Esophagus muscularis mucosa (tissue), 4 donors: ENCODE results near the gene NRIP1. TPM values are rescaled to one million over a fixed set of nuclear protein-coding genes. Genes with fewer than 3 reads are reported as not detected.

Experiments
- DNase-seq: peaks from one replicate; pipeline ENCODE4 v3.0.0-alpha.2; 2017; ENCODE audit errors: extremely low spot score
- H3K27ac ChIP-seq, 4 donors: fragments of 200-600 bp; sonication (generic); replicated peaks in 1 of 4; 1 replicate in 3 of 4; 2 replicates in 1 of 4; pipeline ENCODE4 v1.5.1; 2016 to 2019; ENCODE audit warnings: mild to moderate bottlenecking in 1 of 4
- H3K27me3 ChIP-seq, 4 donors: fragments of 200-600 bp; sonication (generic); one replicate each; pipeline versions ENCODE4 v1.5.1 to v1.6.0; 2016 to 2019
- H3K36me3 ChIP-seq, 4 donors: fragments of 200-600 bp; sonication (generic); one replicate each; pipeline ENCODE4 v1.5.1; 2016 to 2019
- H3K4me1 ChIP-seq, 4 donors: fragments of 200-600 bp; sonication (generic); one replicate each; pipeline ENCODE4 v1.5.1; 2016 to 2019
- H3K4me3 ChIP-seq, 4 donors: fragments of 200-600 bp; sonication (generic); 1 replicate in 2 of 4; 2 replicates in 2 of 4; pipeline ENCODE4 v1.5.1; 2016 to 2019; ENCODE audit warnings: mild to moderate bottlenecking in 4 of 4, moderate library complexity in 1 of 4
- H3K9me3 ChIP-seq, 4 donors: fragments of 200-600 bp; sonication (generic); 1 replicate in 3 of 4; 2 replicates in 1 of 4; pipeline ENCODE4 v1.5.1; 2016 to 2019
- CTCF ChIP-seq, 3 experiments: fragments of 200-600 bp in 2 of 3; fragments of 450-650 bp in 1 of 3; sonication (generic) in 2 of 3; IDR thresholded peaks; one replicate each; pipeline ENCODE4 v1.5.1; 2017 to 2019; ENCODE audit warnings: antibody characterized with exemption in 3 of 3, mild to moderate bottlenecking in 2 of 3, moderate library complexity in 1 of 3
- EP300 ChIP-seq: sonication (generic); formaldehyde crosslinking; IDR thresholded peaks from one replicate; pipeline ENCODE4 v1.6.1; 2017; ENCODE audit warnings: antibody characterized with exemption
- POLR2A ChIP-seq: fragments of 450-650 bp; IDR thresholded peaks from one replicate; pipeline ENCODE4 v1.6.1; 2017; ENCODE audit warnings: antibody characterized with exemption, moderate library complexity, mild to moderate bottlenecking, low read depth
- POLR2AphosphoS5 ChIP-seq, 2 donors: sonication (generic); formaldehyde crosslinking; IDR thresholded peaks; one replicate each; pipeline ENCODE4 v1.6.1; 2017; ENCODE audit warnings: antibody characterized with exemption in 2 of 2
- WGBS: methylation state at CpG from one replicate; pipeline ENCODE4 v1.1.5; 2018; 5-methylcytosine and 5-hydroxymethylcytosine counted together
- intact Hi-C: fragments of 100-400 bp; cut with DNase I; formaldehyde crosslinking; loops from one replicate; pipeline ENCODE4 v1.15.1; 2023
- total RNA-seq, 4 donors: library from RNA; depleted of rRNA; stranded (reverse); fragments of >200 nt; gene quantifications; one replicate each; pipeline versions ENCODE4 v1.1.0 to v1.2.1, GENCODE V29; 2016

Gene NRIP1
- total RNA-seq, 4 donors from 2014 or later, result 21.7 to 33.3 (median 28.5) TPM

GRCh38 chr21:14995226-14995625 is 69.6 kb downstream of the NRIP1 start:
- intact Hi-C loops, result no loop called here
- Histone ChIP-seq H3K27ac (no peak overlapping the region), H3K9me3 (no peaks in the 10 kb centered on the region), H3K4me1 (peaks cover 4 to 29% (median 21%) of the 10 kb centered on the region in 4 donors), H3K36me3 (no peaks in the 10 kb centered on the region), H3K4me3 (no peak overlapping the region), H3K27me3 (no peaks in the 10 kb centered on the region)
- 53% methylated on average over 2 of the region's 2 CpGs for WGBS
- no peak for DNase-seq
- TF ChIP-seq POLR2A (no peak), CTCF (IDR thresholded peaks at IDR 0.05) (no peak), POLR2AphosphoS5 (IDR thresholded peaks at IDR 0.05) (no peak), EP300 (no peak)

- intact Hi-C loops, result no loop called here
Measured at GRCh38 chr21:14993115-14993514, 71.7 kb downstream of the NRIP1 start.

GRCh38 chr21:14991957-14992356 is 72.8 kb downstream of the NRIP1 start:
- intact Hi-C loops, result no loop called here
- TF ChIP-seq EP300 (no peak), CTCF (IDR thresholded peaks at IDR 0.05) (no peak), POLR2AphosphoS5 (IDR thresholded peaks at IDR 0.05) (no peak), POLR2A (no peak)
- no peak for DNase-seq
- Histone ChIP-seq H3K27ac (no peak overlapping the region), H3K27me3 (no peaks in the 10 kb centered on the region), H3K4me3 (no peak overlapping the region), H3K36me3 (no peaks in the 10 kb centered on the region), H3K9me3 (no peaks in the 10 kb centered on the region), H3K4me1 (peaks cover 6 to 38% (median 30%) of the 10 kb centered on the region in 4 donors)
- WGBS, result 92% methylated on average over 8 of the region's 8 CpGs

More at GRCh38 chr21:14993115-14993514, 71.7 kb downstream of the NRIP1 start:
- TF ChIP-seq POLR2A (no peak), EP300 (no peak), POLR2AphosphoS5 (IDR thresholded peaks at IDR 0.05) (no peak), CTCF (IDR thresholded peaks at IDR 0.05) (no peak)
- H3K36me3 ChIP-seq, result no peaks in the 10 kb centered on the region
- H3K4me1 ChIP-seq, result peaks cover 6 to 31% (median 30%) of the 10 kb centered on the region in 4 donors
- no peak overlapping the region for H3K4me3 ChIP-seq
- no peak for DNase-seq
- H3K9me3 ChIP-seq, result no peaks in the 10 kb centered on the region
- WGBS, result 88% methylated on average over 2 of the region's 2 CpGs
- H3K27me3 ChIP-seq, result no peaks in the 10 kb centered on the region
- H3K27ac ChIP-seq, result no peak overlapping the region

GRCh38 chr21:14989359-14989758 is 75.4 kb downstream of the NRIP1 start:
- no peaks in the 10 kb centered on the region for H3K36me3 ChIP-seq
- no peak for DNase-seq
- WGBS, result 47% methylated on average over 2 of the region's 2 CpGs
- no peaks in the 10 kb centered on the region for H3K27me3 ChIP-seq
- no peak overlapping the region for H3K27ac ChIP-seq
- no peaks in the 10 kb centered on the region for H3K9me3 ChIP-seq
- intact Hi-C loops, result no loop called here
- TF ChIP-seq CTCF (IDR thresholded peaks at IDR 0.05), result no peak
- no peak for TF ChIP-seq POLR2A
- no peak for TF ChIP-seq POLR2AphosphoS5 (IDR thresholded peaks at IDR 0.05)
- TF ChIP-seq EP300, result no peak
- H3K4me3 ChIP-seq, result no peak overlapping the region
- H3K4me1 ChIP-seq, result peaks cover 6 to 26% (median 15%) of the 10 kb centered on the region in 4 donors

- no peaks in the 10 kb centered on the region for H3K9me3 ChIP-seq
- no peaks in the 10 kb centered on the region for H3K36me3 ChIP-seq
- H3K4me3 ChIP-seq, result no peak overlapping the region
- peaks cover 6 to 26% (median 13%) of the 10 kb centered on the region in 4 donors for H3K4me1 ChIP-seq
- TF ChIP-seq POLR2AphosphoS5 (IDR thresholded peaks at IDR 0.05) (no peak), EP300 (no peak), CTCF (IDR thresholded peaks at IDR 0.05) (no peak)
- intact Hi-C loops, result no loop called here
- H3K27me3 ChIP-seq, result no peaks in the 10 kb centered on the region
- 76% methylated on average over 3 of the region's 3 CpGs for WGBS
- DNase-seq, result no peak
- no peak overlapping the region for H3K27ac ChIP-seq
Measured at GRCh38 chr21:14988760-14989159, 76.0 kb downstream of the NRIP1 start.
